Hematopoietic multipotent progenitor cell treated with erythropoietin and hydrocortisone succinate and interleukin-3 and kit ligand, for 8 days (in vitro differentiated cells): ENCODE data around the gene N4BP2.

Experiments used
- DNase-seq: peaks from one replicate; pipeline ENCODE4 v3.0.0-alpha.2; 2015

N4BP2 gene

GRCh38 chr4:40194602-40195161, 138.0 kb downstream of the N4BP2 start:
- DNase-seq: peak; percentile 64

- DNase-seq: no peak
Observed at GRCh38 chr4:40195182-40196177, 138.8 kb downstream of the N4BP2 start.

GRCh38 chr4:40196272-40196671, 139.6 kb downstream of the N4BP2 start:
- DNase-seq: no peak

GRCh38 chr4:40196724-40197281, 140.2 kb downstream of the N4BP2 start, which contains the start of gene RHOH:
TSS of gene RHOH (plus strand) at chr4:40197031. CDS start at chr4:40243387, 46,356 bp downstream.
- DNase-seq: peak; percentile 77

GRCh38 chr4:40197879-40198689, 141.4 kb downstream of the N4BP2 start:
- peak; percentile 92 for DNase-seq

- peak; percentile 56 for DNase-seq
Observed at GRCh38 chr4:40199179-40199670, 142.6 kb downstream of the N4BP2 start.

- peak; percentile 83 for DNase-seq
Observed at GRCh38 chr4:40199999-40200874, 143.6 kb downstream of the N4BP2 start.

GRCh38 chr4:40200875-40201801, 144.5 kb downstream of the N4BP2 start:
- peak; percentile 92 for DNase-seq

GRCh38 chr4:40201898-40202297, 145.2 kb downstream of the N4BP2 start:
- no peak for DNase-seq

- DNase-seq: no peak
Observed at GRCh38 chr4:40202474-40202873, 145.8 kb downstream of the N4BP2 start.

GRCh38 chr4:40204507-40205258, 148.0 kb downstream of the N4BP2 start:
- no peak for DNase-seq

GRCh38 chr4:40205259-40206198, 148.9 kb downstream of the N4BP2 start:
- DNase-seq: peak; percentile 90

- DNase-seq: peak; percentile 52
Observed at GRCh38 chr4:40206426-40206825, 149.8 kb downstream of the N4BP2 start.
